GM04504 (cell line): ENCODE data around the gene GATB.

Experiments used
- DNase-seq: peaks from one replicate; pipeline ENCODE4 v3.0.0-alpha.2; 2012; ENCODE audit warnings: low read depth

GATB gene

GRCh38 chr4:151698213-151698612, 62.6 kb downstream of the GATB start:
- no peak for DNase-seq

- no peak for DNase-seq
Observed at GRCh38 chr4:151694961-151695720, 65.7 kb downstream of the GATB start.

- no peak for DNase-seq
Observed at GRCh38 chr4:151692821-151693673, 67.8 kb downstream of the GATB start.

- DNase-seq: no peak
Observed at GRCh38 chr4:151692443-151692782, 68.4 kb downstream of the GATB start.

- DNase-seq: no peak
Observed at GRCh38 chr4:151691639-151692442, 69.0 kb downstream of the GATB start.

- no peak for DNase-seq
Observed at GRCh38 chr4:151690876-151691275, 69.9 kb downstream of the GATB start.

- peak; percentile 42 for DNase-seq
Observed at GRCh38 chr4:151690164-151690870, 70.5 kb downstream of the GATB start.

GRCh38 chr4:151689211-151689991, 71.4 kb downstream of the GATB start:
- DNase-seq: no peak

- DNase-seq: no peak
Observed at GRCh38 chr4:151688785-151689043, 72.1 kb downstream of the GATB start.

- DNase-seq: no peak
Observed at GRCh38 chr4:151688003-151688784, 72.6 kb downstream of the GATB start.

GRCh38 chr4:151687021-151687640, 73.7 kb downstream of the GATB start:
- no peak for DNase-seq

- no peak for DNase-seq
Observed at GRCh38 chr4:151685303-151685702, 75.5 kb downstream of the GATB start.

- no peak for DNase-seq
Observed at GRCh38 chr4:151681085-151681484, 79.7 kb downstream of the GATB start.

GRCh38 chr4:151679231-151679630, 81.6 kb downstream of the GATB start:
- DNase-seq: no peak

GRCh38 chr4:151678048-151678872, 82.5 kb downstream of the GATB start:
- DNase-seq: no peak

GRCh38 chr4:151677193-151677592, 83.6 kb downstream of the GATB start:
- DNase-seq: no peak

GRCh38 chr4:151676301-151676700, 84.5 kb downstream of the GATB start:
- peak; percentile 67 for DNase-seq

- no peak for DNase-seq
Observed at GRCh38 chr4:151675411-151675971, 85.3 kb downstream of the GATB start.
